ENCODE results near the gene HLF.

- TF ChIP-seq CTCF (IDR thresholded peaks at IDR 0.05) (no peak), POLR2AphosphoS5 (IDR thresholded peaks at IDR 0.05; ENCODE audit: low read depth, low read length) (no peak)
These were observed 36.0 kb upstream of the HLF start for GRCh38 chr17:55228683-55229192.

Data from Panc1 (cell line).